ENCODE measurements around the gene PON1. TPM values are rescaled to one million over a fixed set of nuclear protein-coding genes. Genes with fewer than 3 reads are reported as not detected.

PON1 gene
- total RNA-seq, 1 experiment from 2014 or later = not detected

DNA sequence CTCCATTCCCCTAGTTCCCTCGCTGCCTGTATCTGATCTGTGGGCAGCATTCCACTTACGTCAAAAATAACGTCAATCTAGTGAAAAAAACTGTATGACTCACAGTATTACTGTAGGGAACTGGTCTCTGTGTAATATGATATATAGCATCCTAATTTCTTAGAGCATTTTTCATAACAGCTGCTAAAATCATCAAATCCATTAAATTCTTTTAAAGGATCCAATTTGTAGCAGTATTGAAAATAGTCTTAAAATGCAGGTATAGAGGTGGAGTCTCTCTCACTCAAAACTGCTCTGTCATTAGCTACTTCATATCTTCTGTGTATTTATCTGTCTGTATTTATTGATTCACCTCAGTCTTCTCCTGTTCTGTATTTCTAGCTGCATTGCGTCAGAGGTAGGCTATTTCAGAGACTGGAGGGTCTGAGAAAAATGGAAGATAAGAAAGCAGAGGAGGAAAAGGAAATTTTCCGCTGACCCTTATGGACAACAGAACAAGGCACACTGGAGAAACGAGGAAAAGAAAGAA lies 59.9 kb downstream of the PON1 start:
- no peak overlapping the region for H2AFZ ChIP-seq (ENCODE audit: low read length)
- DNase-seq = no peak
- H3K4me2 ChIP-seq (ENCODE audit: low read depth, low read length, poor library complexity, severe bottlenecking) = no peak overlapping the region
- no peaks in the 10 kb centered on the region for H4K20me1 ChIP-seq (ENCODE audit: insufficient read depth, low read depth, low read length)
- no peaks in the 10 kb centered on the region for H3K9me3 ChIP-seq (ENCODE audit: low read length)
- no peaks in the 10 kb centered on the region for H3K36me3 ChIP-seq (ENCODE audit: insufficient read depth, low read length)
- H3K27me3 ChIP-seq (ENCODE audit: low read length) = no peaks in the 10 kb centered on the region
- no peaks in the 10 kb centered on the region for H3K79me2 ChIP-seq (ENCODE audit: low read length)
- H3K9ac ChIP-seq (ENCODE audit: low read length) = no peak overlapping the region
- H3K4me3 ChIP-seq (ENCODE audit: low read length) = no peak overlapping the region
- no peak overlapping the region for H3K27ac ChIP-seq (ENCODE audit: low read length)
- H3K9me2 ChIP-seq (replicated peaks; ENCODE audit: insufficient read depth, low read length) = no peaks in the 10 kb centered on the region
- no peaks in the 10 kb centered on the region for H3K4me1 ChIP-seq (ENCODE audit: low read length)

- no peak overlapping the region for H2AFZ ChIP-seq (ENCODE audit: low read length)
- H3K27me3 ChIP-seq (ENCODE audit: low read length) = no peaks in the 10 kb centered on the region
- no peaks in the 10 kb centered on the region for H4K20me1 ChIP-seq (ENCODE audit: insufficient read depth, low read depth, low read length)
- no peak overlapping the region for H3K4me3 ChIP-seq (ENCODE audit: low read length)
- H3K9me2 ChIP-seq (replicated peaks; ENCODE audit: insufficient read depth, low read length) = no peaks in the 10 kb centered on the region
- no peak overlapping the region for H3K9ac ChIP-seq (ENCODE audit: low read length)
- no peaks in the 10 kb centered on the region for H3K4me1 ChIP-seq (ENCODE audit: low read length)
- no peaks in the 10 kb centered on the region for H3K79me2 ChIP-seq (ENCODE audit: low read length)
- no peak for DNase-seq
- H3K4me2 ChIP-seq (ENCODE audit: low read depth, low read length, poor library complexity, severe bottlenecking) = no peak overlapping the region
- no peaks in the 10 kb centered on the region for H3K36me3 ChIP-seq (ENCODE audit: insufficient read depth, low read length)
- H3K9me3 ChIP-seq (ENCODE audit: low read length) = no peaks in the 10 kb centered on the region
- no peak overlapping the region for H3K27ac ChIP-seq (ENCODE audit: low read length)
These were observed 60.5 kb downstream of the PON1 start for GRCh38 chr7:95263785-95264362.

DNA sequence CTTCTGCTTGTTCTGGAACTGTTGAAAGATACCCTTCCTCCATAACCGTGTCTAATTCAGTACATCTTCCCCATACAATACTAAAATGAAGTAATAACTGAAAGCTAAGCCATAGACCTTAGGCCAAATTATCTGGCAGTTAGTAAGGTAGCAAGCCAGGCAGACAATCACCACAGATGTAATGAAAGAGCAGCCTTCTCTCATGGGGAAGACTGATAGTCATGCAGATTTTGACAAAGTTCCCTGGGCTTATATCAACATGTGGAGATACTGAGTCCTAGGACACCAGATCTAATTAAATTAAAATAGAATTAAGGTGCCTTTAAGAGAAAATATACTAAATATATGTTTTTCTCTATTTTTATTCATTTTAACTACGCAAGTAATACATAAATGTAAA lies 61.5 kb downstream of the PON1 start:
- H2AFZ ChIP-seq (ENCODE audit: low read length) = no peak overlapping the region
- no peak overlapping the region for H3K9ac ChIP-seq (ENCODE audit: low read length)
- H3K27ac ChIP-seq (ENCODE audit: low read length) = no peak overlapping the region

DNA sequence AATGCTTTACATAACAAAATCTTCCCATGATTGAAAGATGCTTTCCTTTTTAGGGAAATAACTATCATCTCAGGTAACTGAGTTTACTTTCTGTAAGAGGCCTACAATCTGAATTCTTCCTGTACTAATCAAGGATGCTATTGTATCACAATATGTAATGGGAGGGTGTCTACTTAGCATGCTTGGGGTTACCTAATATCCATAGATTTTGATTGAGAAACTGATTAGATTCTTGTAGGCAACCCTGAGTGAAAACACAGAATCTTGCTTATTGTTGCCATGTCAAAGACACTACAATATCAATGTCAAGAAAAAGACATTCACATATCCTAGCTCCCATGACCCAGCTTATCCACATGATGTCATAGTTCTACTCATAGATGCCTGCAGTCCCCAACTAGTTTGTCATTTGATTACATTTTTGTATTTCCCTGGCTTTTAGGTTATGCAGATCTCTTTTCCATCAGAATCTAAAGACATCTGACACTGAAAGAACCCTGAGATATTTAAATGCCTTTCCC lies 62.4 kb downstream of the PON1 start:
- Histone ChIP-seq H3K27me3 (ENCODE audit: low read length) (no peaks in the 10 kb centered on the region), H3K4me1 (ENCODE audit: low read length) (no peaks in the 10 kb centered on the region), H2AFZ (ENCODE audit: low read length) (no peak overlapping the region), H3K27ac (ENCODE audit: low read length) (no peak overlapping the region), H3K4me3 (ENCODE audit: low read length) (no peak overlapping the region), H3K79me2 (ENCODE audit: low read length) (no peaks in the 10 kb centered on the region), H3K9me2 (replicated peaks; ENCODE audit: insufficient read depth, low read length) (no peaks in the 10 kb centered on the region), H3K4me2 (ENCODE audit: low read depth, low read length, poor library complexity, severe bottlenecking) (no peak overlapping the region), H3K9me3 (ENCODE audit: low read length) (no peaks in the 10 kb centered on the region), H4K20me1 (ENCODE audit: insufficient read depth, low read depth, low read length) (no peaks in the 10 kb centered on the region), H3K9ac (ENCODE audit: low read length) (no peak overlapping the region), H3K36me3 (ENCODE audit: insufficient read depth, low read length) (no peaks in the 10 kb centered on the region)
- DNase-seq = no peak

More for the DNA sequence above, 61.5 kb downstream of the PON1 start:
- no peak for DNase-seq
- Histone ChIP-seq H3K79me2 (ENCODE audit: low read length) (no peaks in the 10 kb centered on the region), H3K4me1 (ENCODE audit: low read length) (no peaks in the 10 kb centered on the region), H3K9me2 (replicated peaks; ENCODE audit: insufficient read depth, low read length) (no peaks in the 10 kb centered on the region), H3K27me3 (ENCODE audit: low read length) (no peaks in the 10 kb centered on the region), H3K4me2 (ENCODE audit: low read depth, low read length, poor library complexity, severe bottlenecking) (no peak overlapping the region), H3K9me3 (ENCODE audit: low read length) (no peaks in the 10 kb centered on the region), H3K4me3 (ENCODE audit: low read length) (no peak overlapping the region), H3K36me3 (ENCODE audit: insufficient read depth, low read length) (no peaks in the 10 kb centered on the region), H4K20me1 (ENCODE audit: insufficient read depth, low read depth, low read length) (no peaks in the 10 kb centered on the region)

- no peak for DNase-seq
These were observed 68.6 kb downstream of the PON1 start for GRCh38 chr7:95255691-95256090.

DNA sequence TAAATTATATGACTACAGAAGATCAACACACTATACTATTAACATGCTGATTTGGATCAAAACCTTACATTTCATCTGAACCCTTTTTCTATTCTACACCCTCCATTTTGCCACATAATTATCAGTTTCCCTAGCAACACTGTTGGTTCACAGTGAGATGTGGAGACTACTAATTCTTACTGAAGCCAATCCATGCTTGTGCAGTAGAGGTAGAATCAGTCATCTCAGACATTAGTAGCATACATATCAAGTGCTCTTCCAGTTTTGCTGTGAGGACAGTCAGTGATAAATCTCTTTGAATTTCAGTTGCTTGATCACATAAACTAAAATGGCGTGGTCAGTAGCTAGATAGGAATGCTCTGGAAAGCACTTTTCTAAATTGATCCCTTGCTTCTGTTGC lies 70.3 kb downstream of the PON1 start:
- Histone ChIP-seq H3K4me1 (ENCODE audit: low read length) (no peaks in the 10 kb centered on the region), H3K4me3 (ENCODE audit: low read length) (no peak overlapping the region), H3K36me3 (ENCODE audit: insufficient read depth, low read length) (no peaks in the 10 kb centered on the region), H3K9me3 (ENCODE audit: low read length) (no peaks in the 10 kb centered on the region), H4K20me1 (ENCODE audit: insufficient read depth, low read depth, low read length) (no peaks in the 10 kb centered on the region), H2AFZ (ENCODE audit: low read length) (no peak overlapping the region), H3K9me2 (replicated peaks; ENCODE audit: insufficient read depth, low read length) (no peaks in the 10 kb centered on the region), H3K27me3 (ENCODE audit: low read length) (no peaks in the 10 kb centered on the region), H3K9ac (ENCODE audit: low read length) (no peak overlapping the region), H3K4me2 (ENCODE audit: low read depth, low read length, poor library complexity, severe bottlenecking) (no peak overlapping the region), H3K27ac (ENCODE audit: low read length) (no peak overlapping the region), H3K79me2 (ENCODE audit: low read length) (no peaks in the 10 kb centered on the region)
- no peak for DNase-seq

More at GRCh38 chr7:95255691-95256090, 68.6 kb downstream of the PON1 start:
- H3K9me2 ChIP-seq (replicated peaks; ENCODE audit: insufficient read depth, low read length) = no peaks in the 10 kb centered on the region
- no peaks in the 10 kb centered on the region for H3K4me1 ChIP-seq (ENCODE audit: low read length)
- H3K27me3 ChIP-seq (ENCODE audit: low read length) = no peaks in the 10 kb centered on the region
- no peaks in the 10 kb centered on the region for H3K79me2 ChIP-seq (ENCODE audit: low read length)
- H2AFZ ChIP-seq (ENCODE audit: low read length) = no peak overlapping the region
- H3K4me3 ChIP-seq (ENCODE audit: low read length) = no peak overlapping the region
- no peaks in the 10 kb centered on the region for H3K9me3 ChIP-seq (ENCODE audit: low read length)
- H4K20me1 ChIP-seq (ENCODE audit: insufficient read depth, low read depth, low read length) = no peaks in the 10 kb centered on the region
- no peak overlapping the region for H3K9ac ChIP-seq (ENCODE audit: low read length)
- no peak overlapping the region for H3K27ac ChIP-seq (ENCODE audit: low read length)
- H3K36me3 ChIP-seq (ENCODE audit: insufficient read depth, low read length) = no peaks in the 10 kb centered on the region
- H3K4me2 ChIP-seq (ENCODE audit: low read depth, low read length, poor library complexity, severe bottlenecking) = no peak overlapping the region

GRCh38 chr7:95251966-95252365 lies 72.4 kb downstream of the PON1 start:
- Histone ChIP-seq H3K9me2 (replicated peaks; ENCODE audit: insufficient read depth, low read length) (no peaks in the 10 kb centered on the region), H3K27me3 (ENCODE audit: low read length) (no peaks in the 10 kb centered on the region), H3K4me3 (ENCODE audit: low read length) (no peak overlapping the region), H3K36me3 (ENCODE audit: insufficient read depth, low read length) (no peaks in the 10 kb centered on the region), H3K27ac (ENCODE audit: low read length) (no peak overlapping the region), H2AFZ (ENCODE audit: low read length) (no peak overlapping the region), H4K20me1 (ENCODE audit: insufficient read depth, low read depth, low read length) (no peaks in the 10 kb centered on the region), H3K4me1 (ENCODE audit: low read length) (no peaks in the 10 kb centered on the region), H3K4me2 (ENCODE audit: low read depth, low read length, poor library complexity, severe bottlenecking) (no peak overlapping the region), H3K79me2 (ENCODE audit: low read length) (no peaks in the 10 kb centered on the region), H3K9me3 (ENCODE audit: low read length) (no peaks in the 10 kb centered on the region), H3K9ac (ENCODE audit: low read length) (no peak overlapping the region)
- DNase-seq = no peak

DNA sequence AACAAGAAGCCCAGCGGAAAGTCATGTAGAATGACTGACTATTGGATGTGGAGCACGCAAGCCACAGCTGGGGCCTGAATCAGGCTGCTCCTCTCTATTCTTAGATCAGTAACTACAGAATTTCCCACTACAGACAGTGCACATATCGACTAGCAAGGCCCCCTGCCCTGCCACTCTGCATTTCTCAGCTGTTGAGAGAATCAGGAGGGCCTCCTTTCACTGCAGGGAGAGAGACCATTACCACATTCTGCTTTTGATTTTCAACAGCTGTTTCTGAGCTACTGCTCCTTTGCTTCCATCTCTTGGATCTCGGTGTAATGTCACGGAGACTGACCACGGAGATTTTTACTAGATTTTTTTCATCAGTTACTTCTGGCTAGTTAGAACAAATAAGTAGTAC lies 73.8 kb downstream of the PON1 start:
- no peaks in the 10 kb centered on the region for H3K36me3 ChIP-seq (ENCODE audit: insufficient read depth, low read length)
- no peaks in the 10 kb centered on the region for H3K27me3 ChIP-seq (ENCODE audit: low read length)
- no peak for DNase-seq
- no peak overlapping the region for H3K4me3 ChIP-seq (ENCODE audit: low read length)
- no peaks in the 10 kb centered on the region for H3K4me1 ChIP-seq (ENCODE audit: low read length)
- no peaks in the 10 kb centered on the region for H3K9me2 ChIP-seq (replicated peaks; ENCODE audit: insufficient read depth, low read length)
- H3K4me2 ChIP-seq (ENCODE audit: low read depth, low read length, poor library complexity, severe bottlenecking) = no peak overlapping the region
- no peaks in the 10 kb centered on the region for H3K79me2 ChIP-seq (ENCODE audit: low read length)
- no peak overlapping the region for H2AFZ ChIP-seq (ENCODE audit: low read length)
- H4K20me1 ChIP-seq (ENCODE audit: insufficient read depth, low read depth, low read length) = no peaks in the 10 kb centered on the region
- no peaks in the 10 kb centered on the region for H3K9me3 ChIP-seq (ENCODE audit: low read length)
- H3K27ac ChIP-seq (ENCODE audit: low read length) = no peak overlapping the region
- no peak overlapping the region for H3K9ac ChIP-seq (ENCODE audit: low read length)

Measured in Karpas-422 (cell line).